ENCODE measurements around the gene THSD7A. TPM values are rescaled to one million over a fixed set of nuclear protein-coding genes. Genes with fewer than 3 reads are reported as not detected.

Gene THSD7A
- total and polyA plus RNA-seq, 2 of the 4 experiments (the other 2 are of a cell fraction), result 0.02 to 0.18 TPM

- H3K9ac ChIP-seq (ENCODE audit: low read depth, low read length), result no peak overlapping the region
- intact Hi-C loops (cut with micrococcal nuclease) (no loop called here), dilution Hi-C loops (cut with HindIII; ENCODE audit: low sequenced_read_pairs, unreplicated experiment) (no loop called here), in situ Hi-C loops (cut with MboI; ENCODE audit: low sequenced_read_pairs) (no loop called here)
- ATAC-seq (ENCODE audit: low read depth), result no peak
- no peak overlapping the region for H4K8ac ChIP-seq (ENCODE audit: low read depth in 2 of 2, low read length in 2 of 2)
- no peak overlapping the region for H4K91ac ChIP-seq (ENCODE audit: insufficient read depth, low read depth, low read length)
- H3K4me2 ChIP-seq (ENCODE audit: low read depth, low read length), result no peak overlapping the region
- TF ChIP-seq CTCF (conservative IDR thresholded peaks at IDR 0.05; ENCODE audit: low read depth, low read length), result no peak
- no peak for TF ChIP-seq RAD21 (IDR thresholded peaks at IDR 0.05; ENCODE audit: low read length)
- TF ChIP-seq POLR2A (IDR thresholded peaks at IDR 0.05; ENCODE audit: low read depth, low read length), result no peak
- BruUV-seq (replicated peaks), result no TSS peak
- no peak overlapping the region for H2AK9ac ChIP-seq (replicated peaks; ENCODE audit: low read depth, low read length, poor library complexity)
- H3K36me3 ChIP-seq (ENCODE audit: control insufficient read depth, insufficient read depth, low read length), result no peaks in the 10 kb centered on the region
- no peak overlapping the region for H3K23ac ChIP-seq (ENCODE audit: low read depth, low read length)
- no peak overlapping the region for H3K14ac ChIP-seq (replicated peaks; ENCODE audit: low read depth, low read length)
- H3K9me1 ChIP-seq (ENCODE audit: insufficient read depth, low read length), result no peaks in the 10 kb centered on the region
- DNase-seq, result no peak
- no peak overlapping the region for H4K5ac ChIP-seq (ENCODE audit: low read depth, low read length)
- no peak overlapping the region for H2BK15ac ChIP-seq (ENCODE audit: low read depth, low read length)
- ChIA-PET POLR2A (ENCODE audit: unreplicated experiment) (no interaction called here), CTCF (interaction anchor here (0.6 kb wide), 1 partner anchor 1353 kb away, joined by 3 read pairs; no protein-coding TSS in a partner anchor)
- H3K4me3 ChIP-seq (ENCODE audit: insufficient read depth, low read depth, low read length), result no peak overlapping the region
- no peak overlapping the region for H2BK20ac ChIP-seq (ENCODE audit: low read depth, low read length)
- no peaks in the 10 kb centered on the region for H4K20me1 ChIP-seq (ENCODE audit: insufficient read depth, low read length)
- H2BK5ac ChIP-seq (ENCODE audit: low read depth, low read length, poor library complexity, severe bottlenecking), result no peak overlapping the region
- H3K27me3 ChIP-seq (ENCODE audit: control insufficient read depth, insufficient read depth, low read length), result no peaks in the 10 kb centered on the region
- H3K79me1 ChIP-seq (ENCODE audit: low read depth in 1 of 2, low read length in 2 of 2), result no peaks in the 10 kb centered on the region
- no CpG with 5 or more reads among the region's 1 CpG for WGBS, 2 experiments (ENCODE audit: extremely low coverage in 2 of 2, insufficient read length in 1 of 2)
- H3K4ac ChIP-seq (ENCODE audit: low read depth, low read length), result no peak overlapping the region
- H2AK5ac ChIP-seq (ENCODE audit: low read depth, low read length), result no peak overlapping the region
- H3K9me3 ChIP-seq (ENCODE audit: control insufficient read depth, insufficient read depth, low read length), result peaks cover 3% of the 10 kb centered on the region
- H3K4me1 ChIP-seq (ENCODE audit: control insufficient read depth, insufficient read depth, low read length), result no peaks in the 10 kb centered on the region
- no peak overlapping the region for H3K27ac ChIP-seq (ENCODE audit: insufficient read depth, low read length)
- no peak overlapping the region for H2BK120ac ChIP-seq (ENCODE audit: low read depth, low read length)
- H3K18ac ChIP-seq (ENCODE audit: low read depth, low read length), result no peak overlapping the region
- no peak overlapping the region for H2AFZ ChIP-seq (replicated peaks; ENCODE audit: low read length, poor library complexity)
- no peak overlapping the region for H3K56ac ChIP-seq (ENCODE audit: extremely low read depth, insufficient read depth, low read length)
These were observed 283.5 kb downstream of the THSD7A start for GRCh38 chr7:11548532-11548931.

Measured in IMR-90 (cell line).